NK-92 treated with Interleukin-12 subunit alpha and Interleukin-12 subunit beta, amount 100 ng/mL, for 24 hours (cell line): ENCODE measurements around the gene ADGRL1.

Source experiments
- DNase-seq: peaks from one replicate; lab custom pipeline; 2025; lab: John Stamatoyannopoulos, UW

ADGRL1 gene

DNA sequence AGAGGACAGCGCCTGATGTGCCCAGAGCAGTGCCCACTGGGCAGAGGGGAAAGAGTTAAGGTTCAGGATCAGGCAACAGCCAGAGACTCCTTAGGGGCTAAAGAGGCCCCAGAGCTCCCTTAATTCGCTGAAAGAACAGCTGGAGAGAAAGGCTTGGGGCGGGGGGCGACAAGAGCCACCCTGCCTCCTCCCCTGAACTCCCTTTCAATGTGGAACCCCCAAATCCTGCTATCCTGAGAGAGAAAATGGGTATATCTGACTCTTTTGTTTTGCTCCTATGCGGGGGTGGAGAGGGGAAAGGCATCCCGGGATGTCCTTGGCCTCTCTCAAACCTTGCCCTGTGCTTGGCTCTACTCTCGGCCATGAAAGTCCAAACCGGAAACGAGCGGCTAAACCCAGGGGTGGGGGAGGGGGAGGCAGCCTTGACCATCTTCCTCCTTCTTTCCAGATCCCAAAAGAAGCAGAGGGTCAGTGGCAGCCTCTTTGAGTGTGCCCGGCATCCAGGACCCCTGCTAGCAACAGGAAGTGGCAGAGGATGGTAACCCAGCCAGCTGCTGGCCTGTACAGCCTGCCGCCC is 93.1 kb downstream of the ADGRL1 start:
- no peak for DNase-seq

DNA sequence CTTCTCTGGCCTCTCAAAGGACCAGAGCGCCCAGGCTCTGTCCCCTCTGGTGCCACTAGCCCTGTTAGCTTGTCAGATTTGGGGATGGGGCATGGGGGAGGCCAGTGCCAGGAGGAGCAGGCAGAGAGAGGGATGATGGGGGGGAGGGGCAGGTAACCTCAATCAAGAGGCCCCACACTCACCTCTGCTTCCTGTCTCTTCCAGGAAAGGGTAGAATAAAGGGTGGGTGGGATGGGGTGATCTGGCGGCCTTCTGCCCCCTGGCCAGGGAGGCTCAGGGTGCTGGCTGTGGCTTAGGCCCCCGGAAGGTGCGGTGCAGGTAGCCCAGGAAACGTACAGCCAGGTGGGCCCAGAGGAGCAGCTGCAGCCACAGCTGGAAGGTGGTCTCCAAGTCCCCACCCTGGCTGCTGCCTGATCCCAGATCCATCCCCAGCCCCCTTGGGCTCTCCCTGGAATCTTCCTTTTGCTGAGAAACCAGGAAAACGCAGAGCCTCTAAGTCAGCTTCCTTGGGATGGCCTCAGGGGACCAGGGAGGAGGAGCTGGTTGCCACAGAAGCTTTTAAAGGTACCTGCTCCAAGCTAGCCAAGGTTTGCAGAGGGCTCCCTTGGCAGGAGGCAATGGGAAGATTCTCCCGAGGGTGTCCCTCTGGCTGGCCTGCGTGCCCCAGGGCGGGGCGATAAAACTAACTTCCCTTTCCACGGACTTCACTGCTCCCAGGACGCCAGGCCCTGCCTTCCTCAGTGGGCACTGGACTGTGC is 93.7 kb downstream of the ADGRL1 start:
- no peak for DNase-seq

DNA sequence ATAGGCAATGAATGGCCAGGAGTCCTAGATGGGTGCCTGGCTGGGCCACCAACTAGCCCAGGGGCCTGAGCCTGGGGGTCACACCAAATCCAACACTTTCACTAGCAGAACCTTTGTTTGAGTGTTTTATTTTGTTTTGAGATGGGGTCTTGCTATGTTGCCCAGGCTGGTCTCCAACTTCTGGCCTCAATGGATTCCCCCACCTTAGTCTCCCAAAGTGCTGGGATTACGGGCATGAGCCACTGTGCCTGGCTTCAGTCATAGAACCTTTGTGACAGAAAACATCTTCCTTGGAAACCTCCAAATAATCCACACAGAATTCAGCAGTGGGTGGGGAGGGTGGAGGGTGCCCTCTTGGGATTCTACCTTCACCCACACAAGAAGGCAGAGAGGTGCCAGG is 94.5 kb downstream of the ADGRL1 start:
- no peak for DNase-seq

DNA sequence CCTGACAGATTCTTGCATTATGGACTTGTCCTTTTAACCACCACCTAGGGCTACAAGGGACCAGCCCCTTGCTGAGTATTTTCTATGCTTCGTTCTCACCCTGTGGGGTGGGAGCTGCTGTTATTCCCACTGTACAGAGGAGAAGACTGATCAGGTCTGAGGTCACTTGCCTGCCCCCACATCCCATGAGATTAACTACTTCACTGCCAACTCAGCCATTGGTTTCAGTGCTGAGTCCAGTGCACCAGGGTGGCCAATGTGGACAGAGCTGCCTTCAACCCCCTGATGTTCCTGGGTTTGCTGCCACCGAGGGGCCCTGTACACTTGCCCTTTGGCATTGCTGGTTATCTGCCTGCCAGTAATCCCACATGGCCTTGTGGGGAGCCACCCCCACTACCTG is 95.3 kb downstream of the ADGRL1 start:
- DNase-seq, result no peak

DNA sequence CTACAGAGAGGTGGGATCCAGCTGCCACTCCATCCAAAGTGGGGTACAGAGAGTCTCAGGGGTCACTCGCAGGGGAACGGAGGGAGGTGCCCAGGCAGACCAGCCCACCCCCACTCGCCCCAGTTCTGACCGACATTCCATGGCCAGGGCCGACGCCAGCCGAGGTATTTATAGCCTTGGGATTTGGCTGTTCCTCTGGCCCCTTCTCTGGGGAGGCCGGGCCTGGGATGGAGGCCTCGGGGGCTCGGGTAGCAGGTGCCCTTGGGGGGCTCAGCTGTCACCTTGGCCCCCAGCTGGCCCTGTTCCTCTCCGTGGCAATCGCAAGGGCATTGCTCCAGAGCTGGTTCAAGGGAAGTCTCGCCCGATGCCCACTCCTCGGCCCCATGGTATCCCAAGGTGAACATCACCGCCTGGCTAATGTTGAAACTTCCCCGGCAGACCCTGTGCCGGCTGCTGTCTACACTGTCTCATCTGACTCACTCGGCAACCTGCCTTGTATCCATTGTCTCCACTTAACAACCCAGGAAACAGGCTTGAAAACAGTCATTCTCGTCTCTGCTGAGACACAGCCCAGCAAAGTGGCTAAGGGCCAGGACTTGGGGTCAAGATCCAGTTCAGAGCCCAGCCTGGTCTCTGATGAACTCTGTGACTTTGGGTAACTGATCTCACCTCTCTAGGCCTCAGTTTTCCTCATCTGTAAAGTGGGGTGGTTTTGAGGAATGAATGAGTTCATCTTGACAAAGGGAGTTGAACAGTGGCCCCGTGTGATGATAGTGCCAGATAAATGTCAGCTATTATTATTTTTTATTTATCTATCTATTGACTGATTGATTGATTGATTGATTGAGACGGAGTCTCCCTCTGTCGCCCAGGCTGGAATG is 98.1 kb downstream of the ADGRL1 start:
- DNase-seq, result no peak

DNA sequence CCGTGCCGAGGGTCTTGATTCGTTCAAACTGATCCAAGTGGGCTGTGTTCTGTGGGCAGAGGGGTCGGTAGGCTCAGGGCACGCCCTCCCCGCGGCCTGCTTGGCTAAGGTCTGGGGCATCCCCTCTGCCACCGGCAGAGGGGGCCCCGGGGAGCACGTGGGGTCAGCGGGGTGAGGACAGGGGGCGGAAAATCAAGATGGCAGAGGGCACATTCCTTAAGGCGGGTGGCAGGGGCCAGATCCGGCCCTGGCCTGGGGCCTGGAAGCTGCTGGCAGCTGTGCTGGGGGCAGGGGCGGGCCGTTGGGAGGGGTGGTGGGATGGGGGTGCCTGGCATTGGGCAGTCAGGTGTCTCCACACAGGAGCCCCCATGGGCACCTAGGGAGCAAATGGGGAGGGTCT is 99.1 kb downstream of the ADGRL1 start:
- DNase-seq, result no peak

DNA sequence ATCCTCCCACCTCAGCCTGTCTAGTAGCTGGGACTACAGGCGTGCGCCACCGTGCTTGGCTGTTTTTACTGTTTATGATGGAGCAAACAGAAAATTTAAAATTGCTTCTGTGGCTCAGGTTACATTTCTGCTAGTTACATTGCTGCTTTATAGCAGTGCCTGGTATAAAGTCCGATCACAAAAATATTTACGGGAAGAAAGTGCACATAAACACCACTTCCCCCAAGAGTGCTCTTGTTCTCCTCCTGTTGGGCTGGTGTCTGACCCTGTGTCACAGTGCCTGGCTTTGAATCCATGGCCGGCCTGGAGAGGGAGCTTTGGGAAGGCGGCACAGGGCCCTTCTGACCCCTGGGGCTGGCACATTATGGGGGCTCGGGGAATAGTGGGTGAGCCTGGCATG is 100.3 kb downstream of the ADGRL1 start:
- no peak for DNase-seq

DNA sequence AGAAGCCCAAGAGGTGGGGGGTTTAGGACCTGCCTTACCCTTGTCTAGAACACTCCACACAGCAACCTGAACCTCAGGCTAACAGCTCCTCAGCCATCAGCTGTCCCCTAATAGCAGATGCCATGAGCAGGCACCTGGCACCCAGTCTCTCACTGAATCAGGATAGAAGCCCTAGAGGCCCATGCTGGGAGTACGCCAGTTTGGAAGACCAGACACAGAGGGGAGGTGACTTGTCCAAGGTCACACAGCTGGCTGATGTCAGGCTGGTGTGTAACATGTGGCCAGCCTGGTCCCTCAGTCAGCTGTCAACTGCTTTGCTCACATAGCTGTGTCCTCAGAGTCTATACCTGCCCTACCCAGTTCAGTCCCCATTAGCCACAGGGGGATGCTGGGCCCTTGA is 102.7 kb downstream of the ADGRL1 start:
- no peak for DNase-seq

DNA sequence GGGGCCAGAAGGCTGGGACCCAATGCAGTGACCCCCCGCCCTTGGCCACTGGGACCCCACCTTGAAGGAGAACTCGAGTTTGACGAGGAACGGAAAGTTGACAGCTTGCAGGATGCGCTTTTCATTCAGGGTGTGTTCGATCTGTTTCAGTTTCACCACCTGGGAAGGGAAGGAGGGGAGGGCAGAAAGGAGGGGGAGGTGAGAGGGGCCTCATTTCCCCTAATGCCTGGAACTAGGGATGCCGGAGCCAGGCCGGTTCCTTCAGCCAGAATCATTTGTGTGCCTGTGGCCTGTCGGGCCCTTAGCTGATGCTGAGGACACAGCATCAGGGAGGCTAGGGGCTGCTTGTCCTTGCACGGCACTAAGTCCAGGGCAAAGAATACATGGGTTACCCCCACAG is 103.2 kb downstream of the ADGRL1 start:
- no peak for DNase-seq

DNA sequence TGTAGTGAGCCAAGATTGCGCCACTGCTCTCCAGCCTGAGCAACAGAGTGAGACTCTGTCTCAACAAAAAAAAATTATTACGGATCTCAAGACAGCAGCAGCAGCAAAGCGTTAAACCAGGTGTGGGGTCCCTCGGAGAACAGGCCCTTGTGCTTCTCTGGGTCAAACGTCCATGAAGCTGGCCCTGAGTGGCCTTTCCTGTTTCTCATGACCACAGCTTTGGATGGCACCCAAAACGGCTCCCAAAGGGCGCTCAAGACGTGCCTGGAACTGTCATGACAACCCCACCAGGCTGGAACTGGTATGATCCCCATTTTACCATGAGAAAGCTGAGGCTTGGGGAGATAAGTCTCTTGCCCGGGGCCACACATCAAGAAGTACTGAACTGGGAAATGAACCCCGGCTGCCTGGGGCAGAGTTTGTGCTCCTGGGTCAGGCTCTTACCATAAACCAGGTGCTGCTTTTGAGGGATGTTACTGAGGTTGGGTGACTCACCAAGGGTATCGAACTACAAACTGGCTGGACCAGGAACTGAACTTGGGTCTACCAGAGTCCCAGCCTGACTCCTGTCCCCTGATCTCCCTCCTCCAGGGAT is 103.8 kb downstream of the ADGRL1 start:
- DNase-seq, result no peak

DNA sequence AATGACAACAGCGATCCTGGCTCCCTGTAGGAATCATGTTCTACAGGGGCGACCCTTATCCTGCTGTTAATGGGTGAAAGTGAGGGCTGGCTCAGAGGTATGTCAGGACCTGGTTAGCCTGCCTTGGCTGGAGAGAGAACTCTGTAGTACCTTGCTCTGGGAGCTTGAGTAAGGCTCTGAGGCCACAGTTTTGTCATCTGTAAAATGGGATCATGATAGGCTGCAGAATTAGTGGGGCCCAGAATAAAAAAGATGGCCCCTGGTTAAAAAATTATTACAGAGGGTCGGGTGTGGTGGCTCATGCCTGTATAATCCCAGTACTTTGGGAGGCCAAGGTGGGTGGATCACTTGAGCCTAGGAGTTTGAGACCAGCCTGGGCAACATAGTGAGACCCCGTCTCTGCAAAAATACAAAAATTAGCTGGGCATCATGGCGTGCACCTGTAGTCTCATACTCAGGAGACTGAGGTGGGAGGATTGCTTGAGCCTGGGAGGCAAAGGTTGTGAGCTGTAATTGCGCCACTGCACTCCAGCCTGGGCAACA is 104.9 kb downstream of the ADGRL1 start:
- DNase-seq, result no peak
